Measurements from ENCODE around the gene CHAD.

GRCh38 chr17:50465635-50466034 lies 3.0 kb downstream of the CHAD start:
- TF ChIP-seq CTCF (IDR thresholded peaks at IDR 0.05) (no peak), POLR2A (IDR thresholded peaks at IDR 0.05) (no peak)

Data from testis (tissue), 2 donors.